Effector CD8-positive, alpha-beta T cell (primary cell): ENCODE data around the gene IRGQ.
"Not testable (repeated sequence)": the region's sequence is repeated elsewhere in the genome, so short reads cannot be mapped to it uniquely, and the experiment has no call there.

ENCODE experiments used
- DNase-seq: peaks from one replicate; lab custom pipeline; 2025; lab: John Stamatoyannopoulos, UW
- total RNA-seq, 4 experiments: gene quantifications; one replicate each; lab custom pipeline; 2026; lab: John Stamatoyannopoulos, UW

Gene IRGQ
- 72.3 to 79.5 (median 75.9) reads per million in 4 experiments for total RNA-seq

GRCh38 chr19:43595999-43596841 lies at the start of gene IRGQ, which contains the start of gene ZNF576:
Gene IRGQ, minus strand, starts transcription at chr19:43596134. Its CDS starts 796 bp downstream, at chr19:43595338.
Gene ZNF576, plus strand, starts transcription at chr19:43596595. Its CDS starts 514 bp downstream, at chr19:43597109.
- peak; percentile 100 for DNase-seq

- DNase-seq: no peak
These were observed 48.2 kb upstream of the IRGQ start for GRCh38 chr19:43644181-43644580.

GRCh38 chr19:43643326-43643725 lies 47.4 kb upstream of the IRGQ start:
- DNase-seq: no peak

- no peak for DNase-seq
These were observed 46.6 kb upstream of the IRGQ start for GRCh38 chr19:43642531-43642930.

- no peak for DNase-seq
These were observed 45.4 kb upstream of the IRGQ start for GRCh38 chr19:43641333-43641732.

GRCh38 chr19:43640424-43640757 lies 44.5 kb upstream of the IRGQ start:
- DNase-seq: no peak

GRCh38 chr19:43639519-43640423 lies 43.8 kb upstream of the IRGQ start, which contains the start of gene CADM4:
Gene CADM4, minus strand, starts transcription at chr19:43639850. Its CDS starts 60 bp downstream, at chr19:43639790.
- DNase-seq: peak; percentile 42

GRCh38 chr19:43638995-43639518 lies 43.1 kb upstream of the IRGQ start:
- no peak for DNase-seq

GRCh38 chr19:43638214-43638994 lies 42.5 kb upstream of the IRGQ start:
- no peak for DNase-seq

GRCh38 chr19:43636121-43636683 lies 40.3 kb upstream of the IRGQ start:
- no peak for DNase-seq

- DNase-seq: not testable (repeated sequence)
These were observed 39.6 kb upstream of the IRGQ start for GRCh38 chr19:43635561-43635940.

GRCh38 chr19:43634872-43635560 lies 39.1 kb upstream of the IRGQ start:
- DNase-seq: no peak

GRCh38 chr19:43634506-43634871 lies 38.6 kb upstream of the IRGQ start:
- no peak for DNase-seq

GRCh38 chr19:43634068-43634467 lies 38.1 kb upstream of the IRGQ start:
- DNase-seq: no peak

GRCh38 chr19:43633520-43633919 lies 37.6 kb upstream of the IRGQ start:
- DNase-seq: no peak

- DNase-seq: no peak
These were observed 35.6 kb upstream of the IRGQ start for GRCh38 chr19:43631491-43631890.

- DNase-seq: no peak
These were observed 32.9 kb upstream of the IRGQ start for GRCh38 chr19:43628646-43629326.

GRCh38 chr19:43626838-43627237 lies 30.9 kb upstream of the IRGQ start:
- DNase-seq: no peak

GRCh38 chr19:43625918-43626579 lies 30.1 kb upstream of the IRGQ start:
- peak; percentile 5 for DNase-seq
